ENCODE data around the gene EPB41L2.

EPB41L2 gene

GRCh38 chr6:130903602-130904001 is 159.4 kb downstream of the EPB41L2 start:
- TF ChIP-seq POLR2AphosphoS5 (IDR thresholded peaks at IDR 0.05; ENCODE audit: low read depth, low read length) (no peak), REST (IDR thresholded peaks at IDR 0.05; ENCODE audit: insufficient read depth in 1 of 2, low read depth in 2 of 2, low read length in 2 of 2) (no peak), SIN3A (IDR thresholded peaks at IDR 0.05; ENCODE audit: borderline replicate concordance, insufficient read depth, low read length) (no peak), TAF1 (IDR thresholded peaks at IDR 0.05; ENCODE audit: borderline replicate concordance, insufficient read depth, low read length) (no peak), FOXP2 (optimal IDR thresholded peaks at IDR 0.05; ENCODE audit: borderline replicate concordance, extremely low read depth, extremely low read length, insufficient read depth) (no peak)

GRCh38 chr6:130903007-130903406 is 160.0 kb downstream of the EPB41L2 start:
- TF ChIP-seq TAF1 (IDR thresholded peaks at IDR 0.05; ENCODE audit: borderline replicate concordance, insufficient read depth, low read length) (no peak), REST (IDR thresholded peaks at IDR 0.05; ENCODE audit: insufficient read depth in 1 of 2, low read depth in 2 of 2, low read length in 2 of 2) (no peak), SIN3A (IDR thresholded peaks at IDR 0.05; ENCODE audit: borderline replicate concordance, insufficient read depth, low read length) (no peak), FOXP2 (optimal IDR thresholded peaks at IDR 0.05; ENCODE audit: borderline replicate concordance, extremely low read depth, extremely low read length, insufficient read depth) (no peak), POLR2AphosphoS5 (IDR thresholded peaks at IDR 0.05; ENCODE audit: low read depth, low read length) (no peak)

- TF ChIP-seq TAF1 (IDR thresholded peaks at IDR 0.05; ENCODE audit: borderline replicate concordance, insufficient read depth, low read length) (no peak), POLR2AphosphoS5 (IDR thresholded peaks at IDR 0.05; ENCODE audit: low read depth, low read length) (no peak), REST (IDR thresholded peaks at IDR 0.05; ENCODE audit: insufficient read depth in 1 of 2, low read depth in 2 of 2, low read length in 2 of 2) (no peak), SIN3A (IDR thresholded peaks at IDR 0.05; ENCODE audit: borderline replicate concordance, insufficient read depth, low read length) (no peak), FOXP2 (optimal IDR thresholded peaks at IDR 0.05; ENCODE audit: borderline replicate concordance, extremely low read depth, extremely low read length, insufficient read depth) (no peak)
Observed at GRCh38 chr6:130900913-130901312, 162.1 kb downstream of the EPB41L2 start.

- no peak for TF ChIP-seq FOXP2 (optimal IDR thresholded peaks at IDR 0.05; ENCODE audit: borderline replicate concordance, extremely low read depth, extremely low read length, insufficient read depth)
- TF ChIP-seq SIN3A (IDR thresholded peaks at IDR 0.05; ENCODE audit: borderline replicate concordance, insufficient read depth, low read length), result no peak
- TF ChIP-seq TAF1 (IDR thresholded peaks at IDR 0.05; ENCODE audit: borderline replicate concordance, insufficient read depth, low read length), result no peak
- no peak for TF ChIP-seq REST (IDR thresholded peaks at IDR 0.05; ENCODE audit: insufficient read depth in 1 of 2, low read depth in 2 of 2, low read length in 2 of 2)
- no peak for TF ChIP-seq POLR2AphosphoS5 (IDR thresholded peaks at IDR 0.05; ENCODE audit: low read depth, low read length)
Observed at GRCh38 chr6:130896249-130896648, 166.8 kb downstream of the EPB41L2 start.

- no peak for TF ChIP-seq REST (IDR thresholded peaks at IDR 0.05; ENCODE audit: insufficient read depth in 1 of 2, low read depth in 2 of 2, low read length in 2 of 2)
- no peak for TF ChIP-seq SIN3A (IDR thresholded peaks at IDR 0.05; ENCODE audit: borderline replicate concordance, insufficient read depth, low read length)
- TF ChIP-seq TAF1 (IDR thresholded peaks at IDR 0.05; ENCODE audit: borderline replicate concordance, insufficient read depth, low read length), result no peak
- no peak for TF ChIP-seq POLR2AphosphoS5 (IDR thresholded peaks at IDR 0.05; ENCODE audit: low read depth, low read length)
- TF ChIP-seq FOXP2 (optimal IDR thresholded peaks at IDR 0.05; ENCODE audit: borderline replicate concordance, extremely low read depth, extremely low read length, insufficient read depth), result no peak
Observed at GRCh38 chr6:130895516-130895915, 167.5 kb downstream of the EPB41L2 start.
